Activated T-cell treated with anti-CD3 and anti-CD28 coated beads, Interleukin-2, amount 50 U/mL, for 72 hours (primary cell): ENCODE data around the gene IDI1. TPM values are rescaled to one million over a fixed set of nuclear protein-coding genes. Genes with fewer than 3 reads are reported as not detected.

Experiments
- ATAC-seq, 2 donors: fragments of 150-1000 bp; cut with Tn5 transposase; replicated peaks in 1 of 2; 2 replicates each; pipeline ENCODE4 v1.10.0; 2021; ENCODE audit warnings: moderate library complexity in 2 of 2, mild to moderate bottlenecking in 1 of 2
- DNase-seq, 2 donors: peaks; one replicate each; pipeline ENCODE4 v3.0.0; 2021 to 2022; ENCODE audit warnings: mixed read lengths in 1 of 2
- H3K27ac Mint-ChIP-seq: one replicate; pipeline ENCODE4 v1.8.0; 2022; ENCODE audit warnings: mild to moderate bottlenecking, moderate library complexity, mixed read lengths
- H3K27me3 Mint-ChIP-seq: one replicate; pipeline ENCODE4 v1.8.0; 2022; ENCODE audit warnings: low read depth, mixed read lengths
- H3K36me3 Mint-ChIP-seq, 2 donors: one replicate each; pipeline ENCODE4 v1.8.0; 2022; ENCODE audit warnings: mixed read lengths in 2 of 2, mild to moderate bottlenecking in 1 of 2; ENCODE audit not compliant: insufficient read depth in 2 of 2
- H3K4me1 Mint-ChIP-seq: one replicate; pipeline ENCODE4 v1.8.0; 2022; ENCODE audit warnings: low read depth, mixed read lengths
- H3K4me3 Mint-ChIP-seq, 2 donors: one replicate each; pipeline ENCODE4 v1.8.0; 2022; ENCODE audit warnings: mild to moderate bottlenecking in 2 of 2, mixed read lengths in 2 of 2, moderate library complexity in 2 of 2
- H3K9me3 Mint-ChIP-seq, 2 donors: one replicate each; pipeline ENCODE4 v1.8.0; 2022; ENCODE audit warnings: mixed read lengths in 2 of 2
- total RNA-seq, 2 donors: library from RNA; stranded (reverse); gene quantifications; one replicate each; pipeline ENCODE4 v1.2.3, GENCODE V29; 2022

Gene IDI1
- total RNA-seq, 2 donors from 2014 or later, result 37.4 to 46.7 TPM

DNA sequence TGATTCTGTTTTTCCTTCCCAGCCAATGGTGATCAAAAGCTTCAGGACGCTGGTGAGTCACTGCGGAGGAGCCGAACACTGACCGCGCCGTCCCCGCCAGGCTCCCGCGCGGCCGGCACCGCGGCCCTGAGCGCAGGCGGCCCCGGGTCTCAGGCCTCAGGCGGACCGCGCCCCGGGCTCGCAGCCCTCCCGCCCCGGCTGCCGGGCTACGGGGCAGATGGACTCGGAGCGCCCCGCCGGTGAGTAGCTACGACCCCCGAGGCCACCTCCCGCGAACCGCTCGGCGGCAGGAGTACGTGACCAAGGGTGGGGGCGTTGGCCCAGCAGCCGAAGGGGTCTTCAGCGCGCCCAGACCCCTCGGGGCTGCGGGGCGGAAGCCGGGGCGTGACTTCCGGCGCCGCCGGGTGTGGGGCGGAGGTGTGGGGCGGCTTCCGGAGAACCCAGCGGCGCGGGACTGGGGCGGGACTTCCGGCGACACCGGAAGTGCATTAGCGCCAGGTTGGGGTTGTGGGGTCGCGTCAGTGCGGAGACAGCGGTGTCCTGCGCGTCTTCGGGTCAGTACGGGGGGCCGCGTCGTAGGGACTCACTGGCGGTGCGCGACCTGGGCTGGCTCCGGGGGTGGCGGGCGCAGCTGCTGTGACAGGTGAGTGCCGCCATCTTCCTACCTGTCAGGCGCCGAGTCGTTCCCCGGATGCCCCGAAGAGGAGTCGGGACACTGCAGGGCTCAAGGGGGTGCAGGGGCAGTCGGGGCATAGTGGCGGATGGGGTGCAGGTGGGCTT lies 7.6 kb upstream of the IDI1 start, which contains the start of gene WDR37:
TSS of gene WDR37 (plus strand) at position 60 of the 780 bp plus-strand sequence. CDS start 15,771 bp downstream, outside the sequence.
- peak; percentile 91 to 92 for DNase-seq
- Mint-ChIP-seq H3K27me3 (no peaks in the 10 kb centered on the region), H3K4me3 (peak within 1 kb of the TSS; percentile 98 to 99), H3K36me3 (peaks cover 6 to 22% of the 10 kb centered on the region in 2 donors), H3K9me3 (no peaks in the 10 kb centered on the region), H3K4me1 (peaks cover 88% of the 10 kb centered on the region), H3K27ac (peak within 1 kb of the TSS; percentile 97)
- ATAC-seq, result peak; percentile 97 to 98

DNA sequence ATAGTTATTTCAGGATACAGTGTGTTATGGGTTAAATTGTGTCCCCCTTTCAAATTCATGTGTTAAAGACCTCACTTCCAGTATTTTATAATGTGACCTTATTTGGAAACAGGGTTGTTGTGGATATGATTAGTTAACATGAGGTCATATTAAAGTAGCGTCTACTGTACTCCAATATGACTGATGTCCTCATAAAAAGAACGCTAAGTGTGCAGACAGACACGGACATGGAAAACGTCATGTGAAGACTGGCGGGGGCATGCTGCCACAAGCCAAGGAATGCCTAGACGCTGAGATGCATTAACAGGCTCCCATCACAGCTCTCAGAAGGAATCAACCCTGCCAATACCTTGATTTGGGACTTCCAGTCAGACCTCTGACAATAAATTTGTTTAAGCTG lies 5.8 kb upstream of the IDI1 start:
- peaks cover 6 to 24% of the 10 kb centered on the region in 2 donors for H3K36me3 Mint-ChIP-seq

DNA sequence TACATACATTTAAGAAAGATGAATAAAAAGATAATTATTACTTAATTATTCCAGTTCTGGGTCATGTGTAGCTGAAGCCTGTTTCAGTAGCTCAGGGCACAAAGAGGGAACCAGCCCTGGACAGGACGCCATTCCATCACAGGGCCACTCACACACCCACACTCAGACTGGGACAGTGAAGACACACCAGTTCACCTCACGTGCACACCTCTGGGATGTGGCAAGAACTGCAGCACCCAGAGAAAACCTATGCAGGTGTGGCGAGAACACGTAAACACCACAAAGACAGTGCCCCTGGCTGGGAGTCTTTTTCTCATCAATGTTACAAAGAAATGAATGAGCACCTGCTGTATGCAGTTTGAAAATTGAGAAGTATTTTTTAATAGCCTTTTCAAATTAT lies 1.6 kb upstream of the IDI1 start:
- Mint-ChIP-seq H3K9me3 (no peaks in the 10 kb centered on the region), H3K27ac (no peak overlapping the region), H3K27me3 (no peaks in the 10 kb centered on the region), H3K36me3 (peaks cover 0 to 9% of the 10 kb centered on the region in 2 donors), H3K4me1 (peaks cover 73% of the 10 kb centered on the region), H3K4me3 (peak overlapping the region; percentile 87 to 99)
- DNase-seq (peak; percentile 46 to 48), ATAC-seq (no peak)

More for the DNA sequence above, 5.8 kb upstream of the IDI1 start:
- Mint-ChIP-seq H3K4me1 (peaks cover 87% of the 10 kb centered on the region), H3K27ac (peak overlapping the region; percentile 97), H3K9me3 (no peaks in the 10 kb centered on the region), H3K4me3 (peak overlapping the region; percentile 98), H3K27me3 (no peaks in the 10 kb centered on the region)
- ATAC-seq (no peak), DNase-seq (no peak)

DNA sequence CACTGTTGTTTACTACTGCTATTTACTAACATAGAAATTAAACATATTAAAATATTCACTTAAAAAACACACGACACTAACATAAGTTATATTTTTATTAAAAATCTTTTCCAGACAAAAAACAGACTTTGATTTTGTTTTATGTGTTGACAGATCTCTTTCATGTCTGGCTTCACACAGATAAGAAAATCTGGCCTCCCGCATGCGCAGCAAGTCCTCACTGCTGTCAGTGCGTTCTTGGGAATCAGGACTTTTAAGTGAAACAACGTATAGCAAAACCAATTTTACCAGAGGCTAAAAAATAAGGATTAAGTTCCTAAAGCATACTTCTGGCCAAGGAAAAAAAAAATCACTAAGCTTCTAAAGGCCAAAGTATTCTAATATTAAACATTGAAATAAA lies 1.2 kb upstream of the IDI1 start:
- Mint-ChIP-seq H3K27ac (peak overlapping the region; percentile 27), H3K4me1 (peaks cover 73% of the 10 kb centered on the region), H3K9me3 (no peaks in the 10 kb centered on the region), H3K27me3 (no peaks in the 10 kb centered on the region), H3K36me3 (peaks cover 0 to 13% of the 10 kb centered on the region in 2 donors), H3K4me3 (peak overlapping the region; percentile 87 to 99)
- no peak for DNase-seq
- no peak for ATAC-seq

DNA sequence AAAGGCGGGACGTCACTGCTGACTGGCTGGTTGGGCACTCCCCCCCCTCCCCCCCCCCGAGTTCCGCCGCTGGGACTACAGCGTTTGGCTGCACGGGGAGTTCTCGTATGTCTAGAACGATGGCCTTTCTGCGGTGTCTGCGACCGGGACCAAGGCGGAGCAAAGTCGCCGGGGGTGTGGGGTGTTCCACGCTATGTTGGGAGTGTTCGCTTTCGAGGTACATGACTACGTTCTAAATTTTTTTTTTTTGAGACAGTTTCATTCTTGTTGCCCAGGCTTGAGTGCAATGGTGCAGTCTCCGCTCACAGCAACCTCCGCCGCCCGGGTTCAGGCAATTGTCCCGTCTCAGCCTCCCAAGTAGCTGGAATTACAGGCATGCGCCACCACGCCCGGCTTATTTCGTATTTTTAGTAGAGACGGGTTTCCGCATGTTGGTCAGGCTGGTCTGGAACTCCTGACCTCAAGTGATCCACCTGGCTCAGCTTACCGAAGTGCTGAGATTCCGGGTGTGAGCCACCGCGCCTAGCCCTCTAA lies 573 bp upstream of the IDI1 start:
- peaks cover 73% of the 10 kb centered on the region for H3K4me1 Mint-ChIP-seq
- H3K27ac Mint-ChIP-seq, result peak overlapping the region; percentile 27
- peak overlapping the region; percentile 87 to 99 for H3K4me3 Mint-ChIP-seq
- H3K9me3 Mint-ChIP-seq, result no peaks in the 10 kb centered on the region
- ATAC-seq, result no peak
- peaks cover 0 to 17% of the 10 kb centered on the region in 2 donors for H3K36me3 Mint-ChIP-seq
- H3K27me3 Mint-ChIP-seq, result no peaks in the 10 kb centered on the region
- DNase-seq, result no peak

GRCh38 chr10:1048349-1048731 lies 579 bp downstream of the IDI1 start:
- Mint-ChIP-seq H3K4me1 (peaks cover 73% of the 10 kb centered on the region), H3K27me3 (no peaks in the 10 kb centered on the region), H3K36me3 (peaks cover under 1 to 15% of the 10 kb centered on the region in 2 donors), H3K27ac (peak overlapping the region; percentile 98), H3K4me3 (peak overlapping the region; percentile 87 to 99), H3K9me3 (no peaks in the 10 kb centered on the region)
- ATAC-seq, result no peak
- no peak for DNase-seq

GRCh38 chr10:1047937-1048336 lies 982 bp downstream of the IDI1 start:
- DNase-seq (no peak), ATAC-seq (no peak)
- Mint-ChIP-seq H3K4me3 (peak overlapping the region; percentile 87 to 99), H3K36me3 (peaks cover 2 to 16% of the 10 kb centered on the region in 2 donors), H3K4me1 (peaks cover 72% of the 10 kb centered on the region), H3K27me3 (no peaks in the 10 kb centered on the region), H3K9me3 (no peaks in the 10 kb centered on the region), H3K27ac (peak overlapping the region; percentile 98)

DNA sequence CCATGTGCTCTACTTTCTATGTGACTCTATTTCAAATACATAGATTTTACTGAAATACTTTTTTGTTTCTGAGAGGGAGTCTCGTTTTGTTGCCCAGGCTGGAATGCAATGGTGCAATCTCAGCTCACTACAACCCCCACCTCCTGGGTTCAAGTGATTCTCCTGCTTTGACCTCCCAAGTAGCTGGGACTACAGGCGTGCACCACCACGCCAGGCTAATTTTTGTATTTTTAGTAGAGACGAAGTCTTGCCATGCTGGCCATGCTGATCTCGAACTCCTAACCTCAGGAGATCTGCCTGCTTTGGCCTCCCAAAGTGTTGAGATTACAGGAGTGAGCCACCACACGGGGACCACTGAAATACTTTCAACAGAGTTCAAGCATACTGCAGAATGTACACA lies 3.5 kb downstream of the IDI1 start:
- peaks cover 47% of the 10 kb centered on the region for H3K4me1 Mint-ChIP-seq
- DNase-seq, result no peak
- H3K9me3 Mint-ChIP-seq, result no peaks in the 10 kb centered on the region
- H3K36me3 Mint-ChIP-seq, result peaks cover 4 to 19% of the 10 kb centered on the region in 2 donors
- peak overlapping the region; percentile 65 to 70 for H3K4me3 Mint-ChIP-seq
- no peaks in the 10 kb centered on the region for H3K27me3 Mint-ChIP-seq
- ATAC-seq, result no peak
- H3K27ac Mint-ChIP-seq, result peak overlapping the region; percentile 82

- H3K36me3 Mint-ChIP-seq, result peaks cover 4 to 20% of the 10 kb centered on the region in 2 donors
- H3K4me1 Mint-ChIP-seq, result peaks cover 43% of the 10 kb centered on the region
- H3K27ac Mint-ChIP-seq, result peak overlapping the region; percentile 82
- H3K27me3 Mint-ChIP-seq, result no peaks in the 10 kb centered on the region
- ATAC-seq (no peak), DNase-seq (no peak)
- no peaks in the 10 kb centered on the region for H3K9me3 Mint-ChIP-seq
- H3K4me3 Mint-ChIP-seq, result peak overlapping the region; percentile 65 to 70
Observed at GRCh38 chr10:1044964-1045363, 4.0 kb downstream of the IDI1 start.

GRCh38 chr10:1044146-1044545 lies 4.8 kb downstream of the IDI1 start:
- Mint-ChIP-seq H3K9me3 (no peaks in the 10 kb centered on the region), H3K4me1 (peaks cover 41% of the 10 kb centered on the region), H3K4me3 (peak overlapping the region; percentile 65 to 70), H3K27ac (peak overlapping the region; percentile 82), H3K27me3 (no peaks in the 10 kb centered on the region), H3K36me3 (peaks cover 4 to 19% of the 10 kb centered on the region in 2 donors)
- ATAC-seq (no peak), DNase-seq (no peak)

GRCh38 chr10:1043532-1043995 lies 5.4 kb downstream of the IDI1 start:
- Mint-ChIP-seq H3K4me3 (peak overlapping the region; percentile 65 to 70), H3K9me3 (no peaks in the 10 kb centered on the region), H3K4me1 (peaks cover 41% of the 10 kb centered on the region), H3K27me3 (no peaks in the 10 kb centered on the region), H3K36me3 (peaks cover 4 to 19% of the 10 kb centered on the region in 2 donors), H3K27ac (peak overlapping the region; percentile 82)
- ATAC-seq (peak; percentile 28 to 49), DNase-seq (no peak)

DNA sequence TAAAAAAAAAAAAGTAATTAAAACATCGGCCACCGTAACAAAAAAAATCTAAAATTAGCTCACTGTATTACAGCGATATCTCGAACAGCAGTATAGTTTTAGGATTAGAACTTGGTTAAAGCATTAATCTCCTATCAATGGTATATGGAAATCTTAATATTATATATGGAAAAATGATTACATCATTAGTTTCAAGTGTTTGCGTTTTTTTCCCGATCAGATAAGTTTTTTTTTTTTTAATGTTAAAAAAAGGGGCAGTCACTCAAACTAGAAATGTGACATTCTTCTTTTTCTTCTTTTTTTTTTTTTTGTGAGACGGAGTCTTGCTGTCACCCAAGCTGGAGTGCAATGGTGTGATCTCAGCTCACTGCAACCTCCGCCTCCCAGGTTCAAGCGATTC lies 7.4 kb downstream of the IDI1 start:
- Mint-ChIP-seq H3K9me3 (no peaks in the 10 kb centered on the region), H3K4me3 (no peak overlapping the region), H3K4me1 (peaks cover 30% of the 10 kb centered on the region), H3K27me3 (no peaks in the 10 kb centered on the region), H3K36me3 (peaks cover 4 to 19% of the 10 kb centered on the region in 2 donors), H3K27ac (no peak overlapping the region)
- ATAC-seq, result no peak
- no peak for DNase-seq

DNA sequence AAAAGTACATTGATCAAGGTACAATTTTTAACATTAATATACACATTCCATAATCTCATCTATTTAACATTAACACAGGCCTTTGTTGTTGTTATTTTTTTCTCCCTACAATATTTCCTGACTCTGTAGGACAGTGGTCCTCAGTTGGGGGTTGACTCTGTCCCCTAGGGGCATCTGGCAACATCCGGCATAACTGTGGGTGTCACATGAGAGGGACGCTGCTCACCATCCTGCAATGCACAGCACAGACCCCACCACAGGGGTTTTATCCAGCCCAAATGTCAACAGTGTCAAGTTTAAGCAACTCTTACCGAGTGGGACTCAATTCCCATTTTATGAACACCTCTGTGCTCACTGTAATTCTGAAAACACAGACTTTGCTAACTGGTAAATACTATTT lies 8.8 kb downstream of the IDI1 start:
- ATAC-seq (no peak), DNase-seq (no peak)
- Mint-ChIP-seq H3K4me3 (no peak overlapping the region), H3K9me3 (no peaks in the 10 kb centered on the region), H3K36me3 (peaks cover 4 to 14% of the 10 kb centered on the region in 2 donors), H3K27ac (peak overlapping the region; percentile 37), H3K4me1 (peaks cover 21% of the 10 kb centered on the region), H3K27me3 (no peaks in the 10 kb centered on the region)
